WI38 (cell line): ENCODE measurements around the gene SELENOK.

Experiments used
- H3K4me3 ChIP-seq: 2 replicates; pipeline ENCODE4 v1.5.1; 2011; ENCODE audit warnings: low read depth, mild to moderate bottlenecking, control low read depth, low read length
- CTCF ChIP-seq: IDR thresholded peaks from 2 replicates; pipeline ENCODE4 v1.5.1; 2012; ENCODE audit warnings: low read depth, mild to moderate bottlenecking, control low read depth, low read length

The SELENOK gene

GRCh38 chr3:53842436-53843194 lies 49.0 kb downstream of the SELENOK start:
- H3K4me3 ChIP-seq: no peak overlapping the region

GRCh38 chr3:53841296-53841695 lies 50.4 kb downstream of the SELENOK start:
- H3K4me3 ChIP-seq: no peak overlapping the region
- TF ChIP-seq CTCF: no peak

More at GRCh38 chr3:53842436-53843194, 49.0 kb downstream of the SELENOK start:
- no peak for TF ChIP-seq CTCF

GRCh38 chr3:53837331-53837730 lies 54.3 kb downstream of the SELENOK start:
- no peak overlapping the region for H3K4me3 ChIP-seq
- TF ChIP-seq CTCF: no peak

- H3K4me3 ChIP-seq: no peak overlapping the region
- TF ChIP-seq CTCF: no peak
Observed at GRCh38 chr3:53836084-53836872, 55.4 kb downstream of the SELENOK start.

- no peak overlapping the region for H3K4me3 ChIP-seq
- TF ChIP-seq CTCF: no peak
Observed at GRCh38 chr3:53835257-53835656, 56.4 kb downstream of the SELENOK start.

GRCh38 chr3:53834429-53835095 lies 57.1 kb downstream of the SELENOK start:
- TF ChIP-seq CTCF: no peak
- H3K4me3 ChIP-seq: no peak overlapping the region
